ENCODE results near the gene DAAM1.

The DAAM1 gene

GRCh38 chr14:59293935-59294661, 105.6 kb downstream of the DAAM1 start:
- no peak for DNase-seq (ENCODE audit: low spot score)

- no peak for DNase-seq (ENCODE audit: low spot score)
Measured at GRCh38 chr14:59294662-59294992, 106.2 kb downstream of the DAAM1 start.

- no peak for DNase-seq (ENCODE audit: low spot score)
Measured at GRCh38 chr14:59295951-59296350, 107.5 kb downstream of the DAAM1 start.

GRCh38 chr14:59296508-59296907, 108.0 kb downstream of the DAAM1 start:
- no peak for DNase-seq (ENCODE audit: low spot score)

- no peak for DNase-seq (ENCODE audit: low spot score)
Measured at GRCh38 chr14:59297071-59297776, 108.8 kb downstream of the DAAM1 start.

GRCh38 chr14:59299731-59300130, 111.3 kb downstream of the DAAM1 start:
- no peak for DNase-seq (ENCODE audit: low spot score)

GRCh38 chr14:59301354-59301753, 112.9 kb downstream of the DAAM1 start:
- no peak for DNase-seq (ENCODE audit: low spot score)

- no peak for DNase-seq (ENCODE audit: low spot score)
Measured at GRCh38 chr14:59302313-59302712, 113.8 kb downstream of the DAAM1 start.

- DNase-seq (ENCODE audit: low spot score), result no peak
Measured at GRCh38 chr14:59303216-59303615, 114.7 kb downstream of the DAAM1 start.

- DNase-seq (ENCODE audit: low spot score), result no peak
Measured at GRCh38 chr14:59305231-59305630, 116.8 kb downstream of the DAAM1 start.

- no peak for DNase-seq (ENCODE audit: low spot score)
Measured at GRCh38 chr14:59305836-59306555, 117.5 kb downstream of the DAAM1 start.

GRCh38 chr14:59306775-59307174, 118.3 kb downstream of the DAAM1 start:
- no peak for DNase-seq (ENCODE audit: low spot score)

- DNase-seq (ENCODE audit: low spot score), result no peak
Measured at GRCh38 chr14:59308086-59308485, 119.6 kb downstream of the DAAM1 start.

- DNase-seq (ENCODE audit: low spot score), result no peak
Measured at GRCh38 chr14:59308673-59309072, 120.2 kb downstream of the DAAM1 start.

GRCh38 chr14:59309291-59309900, 120.9 kb downstream of the DAAM1 start:
- no peak for DNase-seq (ENCODE audit: low spot score)

GRCh38 chr14:59310633-59311032, 122.2 kb downstream of the DAAM1 start:
- no peak for DNase-seq (ENCODE audit: low spot score)

- DNase-seq (ENCODE audit: low spot score), result no peak
Measured at GRCh38 chr14:59311723-59312122, 123.3 kb downstream of the DAAM1 start.

GRCh38 chr14:59313144-59313651, 124.7 kb downstream of the DAAM1 start:
- DNase-seq (ENCODE audit: low spot score), result no peak

- no peak for DNase-seq (ENCODE audit: low spot score)
Measured at GRCh38 chr14:59313658-59314608, 125.5 kb downstream of the DAAM1 start.

- no peak for DNase-seq (ENCODE audit: low spot score)
Measured at GRCh38 chr14:59314953-59315599, 126.6 kb downstream of the DAAM1 start.

Measured in D341Med (cell line).